Measurements from ENCODE around the gene CCNK.

DNA sequence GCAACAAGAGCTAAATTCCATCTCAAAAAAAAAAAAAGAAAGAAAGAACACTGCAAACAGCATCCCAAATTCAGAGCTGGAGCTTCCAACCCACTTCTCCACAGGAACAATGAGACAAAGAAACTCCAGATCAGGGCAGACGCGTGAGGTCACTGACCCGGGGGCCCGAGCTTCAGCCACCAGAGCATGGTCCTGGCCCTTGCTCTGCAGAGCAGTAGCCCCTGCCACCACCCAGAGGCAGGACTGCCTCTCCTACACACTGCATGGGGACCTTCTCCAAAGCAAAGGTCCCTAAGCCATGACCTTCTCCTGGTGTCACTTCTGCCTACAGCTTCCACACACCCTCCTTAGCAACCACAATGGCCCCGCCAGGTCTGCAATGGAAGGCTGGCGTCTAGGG, 53.1 kb downstream of the CCNK start:
- TF ChIP-seq CTCF (IDR thresholded peaks at IDR 0.05; ENCODE audit: insufficient read depth, low read length, poor library complexity, severe bottlenecking) (no peak), EZH2phosphoT487 (conservative IDR thresholded peaks at IDR 0.05; ENCODE audit: low read length) (no peak)

All from SU-DHL-6 (cell line).